GM12878 (cell line): ENCODE measurements around the gene VPS52. TPM values are rescaled to one million over a fixed set of nuclear protein-coding genes. Genes with fewer than 3 reads are reported as not detected.

ENCODE experiments used
- BACH1 ChIP-seq: fragments of 450-650 bp; IDR thresholded peaks from 2 replicates; pipeline ENCODE4 v1.6.1; 2017; ENCODE audit warnings: mild to moderate bottlenecking, borderline replicate concordance
- BCL11A ChIP-seq: IDR thresholded peaks from 2 replicates; pipeline ENCODE4 v1.6.1; 2011; ENCODE audit warnings: low read depth, low read length
- BRCA1 ChIP-seq: IDR thresholded peaks from 2 replicates; pipeline ENCODE4 v1.6.1; 2011; ENCODE audit warnings: low read depth, low read length, improper control_type of control experiment
- CBX3 ChIP-seq: fragments of 200-600 bp; sonication (generic); IDR thresholded peaks from 2 replicates; pipeline ENCODE4 v1.6.1; 2016; ENCODE audit warnings: low read depth, borderline replicate concordance
- DPF2 ChIP-seq: fragments of 450-650 bp; IDR thresholded peaks from 2 replicates; pipeline ENCODE4 v1.6.1; 2017; ENCODE audit warnings: mild to moderate bottlenecking
- EP300 ChIP-seq, 2 experiments: fragments of 150-350 bp in 1 of 2; IDR thresholded peaks; 2 replicates each; pipeline ENCODE4 v1.6.1; 2011 to 2012; ENCODE audit warnings: low read depth in 2 of 2, low read length in 2 of 2, borderline replicate concordance in 1 of 2, improper control_type of control experiment in 1 of 2, inconsistent platforms in 1 of 2; ENCODE audit not compliant: control insufficient read depth in 1 of 2
- ESRRA ChIP-seq: IDR thresholded peaks from 2 replicates; pipeline ENCODE4 v1.6.1; 2012; ENCODE audit warnings: mild to moderate bottlenecking, low read length, improper control_type of control experiment
- ETV6 ChIP-seq, 2 experiments: fragments of 450-650 bp in 1 of 2; IDR thresholded peaks in 1 of 2; conservative IDR thresholded peaks in 1 of 2; 2 replicates each; pipeline ENCODE4 v1.6.1; 2014; ENCODE audit warnings: antibody characterized with exemption in 1 of 2, borderline replicate concordance in 1 of 2, low read depth in 1 of 2, mild to moderate bottlenecking in 1 of 2, moderate library complexity in 1 of 2
- HDGF ChIP-seq: fragments of 450-650 bp; IDR thresholded peaks from 2 replicates; pipeline ENCODE4 v1.6.1; 2016; ENCODE audit warnings: antibody characterized with exemption
- MTA2 ChIP-seq: fragments of 450-650 bp; IDR thresholded peaks from 2 replicates; pipeline ENCODE4 v1.6.1; 2016; ENCODE audit warnings: low read depth, mild to moderate bottlenecking, moderate library complexity
- POLR2A ChIP-seq: IDR thresholded peaks from 2 replicates; pipeline ENCODE4 v1.6.1; 2011; ENCODE audit warnings: low read depth, mild to moderate bottlenecking, low read length
- POU2F2 ChIP-seq: IDR thresholded peaks from 3 replicates; pipeline ENCODE4 v1.6.1; 2011; ENCODE audit warnings: low read depth, mild to moderate bottlenecking, low read length, borderline replicate concordance
- RBBP5 ChIP-seq: fragments of 200-600 bp; sonication (generic); conservative IDR thresholded peaks from 2 replicates; pipeline ENCODE4 v1.6.1; 2016
- RELA ChIP-seq: fragments of 450-650 bp; IDR thresholded peaks from 2 replicates; pipeline ENCODE4 v1.8.0; 2014; ENCODE audit warnings: borderline replicate concordance; ENCODE audit not compliant: partially characterized antibody
- SKIL ChIP-seq: fragments of 450-650 bp; IDR thresholded peaks from 2 replicates; pipeline ENCODE4 v1.6.1; 2017; ENCODE audit warnings: mild to moderate bottlenecking, low read depth, inconsistent platforms; ENCODE audit not compliant: poor library complexity, severe bottlenecking
- SMARCA5 ChIP-seq: fragments of 450-650 bp; IDR thresholded peaks from 2 replicates; pipeline ENCODE4 v1.6.1; 2017; ENCODE audit warnings: mild to moderate bottlenecking
- SP1 ChIP-seq: IDR thresholded peaks from one replicate; pipeline ENCODE4 v1.6.1; 2011; ENCODE audit warnings: low read depth, low read length
- TAF1 ChIP-seq: IDR thresholded peaks from 2 replicates; pipeline ENCODE4 v1.6.1; 2011; ENCODE audit warnings: mild to moderate bottlenecking, low read depth, low read length, borderline replicate concordance
- WRNIP1 ChIP-seq: IDR thresholded peaks from 2 replicates; pipeline ENCODE4 v1.6.1; 2011; ENCODE audit warnings: low read depth, low read length, improper control_type of control experiment, borderline replicate concordance
- ZNF274 ChIP-seq: IDR thresholded peaks from one replicate; pipeline ENCODE4 v1.8.0; 2011; ENCODE audit not compliant: insufficient read length, insufficient read depth
- polyA plus RNA-seq, 11 experiments: library from polyadenylated mRNA; depleted of rRNA in 4 of 11; unstranded in 6 of 11; stranded (reverse) in 5 of 11; fragments of >200 nt; fragmentation: Nextera tagmentation in 4 of 11; fragmentation: Illumina TruSeq in 1 of 11; extraction: Ambion mirVana in 4 of 11; extraction: Trizol in 1 of 11; gene quantifications; 1 replicate in 1 of 11; 2 replicates in 10 of 11; pipeline versions ENCODE4 v1.2.1 to v1.2.3, GENCODE V29; 2011 to 2016; ENCODE audit warnings: inconsistent platforms in 2 of 11, missing spikeins in 2 of 11, low read depth in 1 of 11
- total RNA-seq, 4 experiments: library from RNA; depleted of rRNA in 3 of 4; stranded (reverse); fragments of >200 nt in 3 of 4; fragmentation: Illumina TruSeq in 1 of 4; extraction: Trizol in 1 of 4; gene quantifications; 2 replicates each; pipeline versions ENCODE4 v1.2.1 to v1.2.3, GENCODE V29; 2013 to 2021
- TF ChIP-seq, protein P1 (sequence below): fragments of 150-350 bp; IDR thresholded peaks from 2 replicates; pipeline ENCODE4 v1.6.1; 2014; ENCODE audit warnings: mild to moderate bottlenecking, low read depth, low read length
- TF ChIP-seq, protein P2 (sequence below): fragments of 450-650 bp; IDR thresholded peaks from 2 replicates; pipeline ENCODE4 v1.6.1; 2018; ENCODE audit warnings: mild to moderate bottlenecking, low read depth, moderate library complexity; ENCODE audit not compliant: partially characterized antibody
- TF ChIP-seq, protein P3 (sequence below): fragments of 450-650 bp; IDR thresholded peaks from 2 replicates; pipeline ENCODE4 v1.6.1; 2014; ENCODE audit warnings: mild to moderate bottlenecking

The VPS52 gene
- total and polyA plus RNA-seq, 10 of the 15 experiments (the other 5 are each of a cell fraction or from before 2014, with no cell fraction given) = 11.3 to 52.7 (median 36.7) TPM

DNA sequence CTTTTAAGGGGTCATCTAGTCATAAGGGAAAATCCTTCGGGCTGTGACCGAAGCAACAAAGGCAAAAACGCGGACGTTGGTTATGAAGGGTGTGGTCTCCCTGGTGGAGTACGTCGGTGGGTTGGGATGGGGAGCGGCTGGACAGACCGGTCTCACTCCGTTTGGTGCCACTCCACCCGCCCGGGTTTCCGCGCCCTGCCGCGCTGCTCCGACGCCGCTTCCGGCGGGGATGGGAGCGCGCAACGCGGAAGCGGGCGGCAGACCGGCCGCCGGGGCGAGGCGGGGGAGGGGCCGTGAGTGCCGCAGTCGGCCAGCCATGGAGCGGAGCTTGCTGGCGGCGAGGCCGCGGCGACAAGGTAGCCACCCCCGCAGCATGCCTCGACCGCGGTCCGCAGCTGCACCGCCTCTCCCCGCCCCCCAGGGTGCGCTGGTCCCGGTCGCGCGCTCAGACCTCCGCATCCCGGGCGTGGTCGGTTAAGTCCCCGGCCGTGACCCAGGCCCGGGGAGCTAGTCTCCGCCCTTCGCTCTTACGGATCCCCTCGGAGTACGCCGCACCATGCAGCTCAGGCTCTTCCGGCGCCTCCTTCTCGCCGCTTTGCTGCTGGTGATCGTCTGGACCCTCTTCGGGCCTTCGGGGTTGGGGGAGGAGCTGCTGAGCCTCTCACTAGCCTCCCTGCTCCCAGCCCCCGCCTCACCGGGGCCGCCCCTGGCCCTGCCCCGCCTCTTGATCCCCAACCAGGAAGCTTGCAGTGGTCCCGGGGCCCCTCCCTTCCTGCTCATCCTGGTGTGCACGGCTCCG is 5.4 kb upstream of the VPS52 start, which contains the start of gene B3GALT4 (continued):
- TF ChIP-seq, protein P1, sequence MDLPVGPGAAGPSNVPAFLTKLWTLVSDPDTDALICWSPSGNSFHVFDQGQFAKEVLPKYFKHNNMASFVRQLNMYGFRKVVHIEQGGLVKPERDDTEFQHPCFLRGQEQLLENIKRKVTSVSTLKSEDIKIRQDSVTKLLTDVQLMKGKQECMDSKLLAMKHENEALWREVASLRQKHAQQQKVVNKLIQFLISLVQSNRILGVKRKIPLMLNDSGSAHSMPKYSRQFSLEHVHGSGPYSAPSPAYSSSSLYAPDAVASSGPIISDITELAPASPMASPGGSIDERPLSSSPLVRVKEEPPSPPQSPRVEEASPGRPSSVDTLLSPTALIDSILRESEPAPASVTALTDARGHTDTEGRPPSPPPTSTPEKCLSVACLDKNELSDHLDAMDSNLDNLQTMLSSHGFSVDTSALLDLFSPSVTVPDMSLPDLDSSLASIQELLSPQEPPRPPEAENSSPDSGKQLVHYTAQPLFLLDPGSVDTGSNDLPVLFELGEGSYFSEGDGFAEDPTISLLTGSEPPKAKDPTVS = no peak
- TF ChIP-seq, protein P2, sequence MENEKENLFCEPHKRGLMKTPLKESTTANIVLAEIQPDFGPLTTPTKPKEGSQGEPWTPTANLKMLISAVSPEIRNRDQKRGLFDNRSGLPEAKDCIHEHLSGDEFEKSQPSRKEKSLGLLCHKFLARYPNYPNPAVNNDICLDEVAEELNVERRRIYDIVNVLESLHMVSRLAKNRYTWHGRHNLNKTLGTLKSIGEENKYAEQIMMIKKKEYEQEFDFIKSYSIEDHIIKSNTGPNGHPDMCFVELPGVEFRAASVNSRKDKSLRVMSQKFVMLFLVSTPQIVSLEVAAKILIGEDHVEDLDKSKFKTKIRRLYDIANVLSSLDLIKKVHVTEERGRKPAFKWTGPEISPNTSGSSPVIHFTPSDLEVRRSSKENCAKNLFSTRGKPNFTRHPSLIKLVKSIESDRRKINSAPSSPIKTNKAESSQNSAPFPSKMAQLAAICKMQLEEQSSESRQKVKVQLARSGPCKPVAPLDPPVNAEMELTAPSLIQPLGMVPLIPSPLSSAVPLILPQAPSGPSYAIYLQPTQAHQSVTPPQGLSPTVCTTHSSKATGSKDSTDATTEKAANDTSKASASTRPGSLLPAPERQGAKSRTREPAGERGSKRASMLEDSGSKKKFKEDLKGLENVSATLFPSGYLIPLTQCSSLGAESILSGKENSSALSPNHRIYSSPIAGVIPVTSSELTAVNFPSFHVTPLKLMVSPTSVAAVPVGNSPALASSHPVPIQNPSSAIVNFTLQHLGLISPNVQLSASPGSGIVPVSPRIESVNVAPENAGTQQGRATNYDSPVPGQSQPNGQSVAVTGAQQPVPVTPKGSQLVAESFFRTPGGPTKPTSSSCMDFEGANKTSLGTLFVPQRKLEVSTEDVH = peak; percentile 50
- TF ChIP-seq MTA2 = no peak
- no peak for TF ChIP-seq RBBP5
- peak; percentile 72; the same call in 1 of the 2 replicates for TF ChIP-seq SMARCA5
- TF ChIP-seq BRCA1 = 0 out of 2 replicates have a peak, but pooled peaks have one; percentile 16
- TF ChIP-seq EP300 (IDR thresholded peaks at IDR 0.05; ENCODE audit: borderline replicate concordance in 1 of 2, control insufficient read depth in 1 of 2, low read depth in 2 of 2, low read length in 2 of 2) = 0 out of 4 replicates have a peak, but pooled peaks of 1 of the 2 experiments have one; percentile 9
- peak; percentile 48; the same call in 2 of the 3 replicates for TF ChIP-seq POU2F2
- TF ChIP-seq RELA = peak; percentile 17
- peak in 1 of 2 experiments; percentile 62; a peak in 2 of 4 replicates for TF ChIP-seq ETV6 (conservative IDR thresholded peaks at IDR 0.05 in 1 of 2, IDR thresholded peaks at IDR 0.05 in 1 of 2; ENCODE audit: borderline replicate concordance in 1 of 2, low read depth in 1 of 2)
- TF ChIP-seq CBX3 = no peak
- TF ChIP-seq BACH1 = peak; percentile 97
- TF ChIP-seq, protein P3, sequence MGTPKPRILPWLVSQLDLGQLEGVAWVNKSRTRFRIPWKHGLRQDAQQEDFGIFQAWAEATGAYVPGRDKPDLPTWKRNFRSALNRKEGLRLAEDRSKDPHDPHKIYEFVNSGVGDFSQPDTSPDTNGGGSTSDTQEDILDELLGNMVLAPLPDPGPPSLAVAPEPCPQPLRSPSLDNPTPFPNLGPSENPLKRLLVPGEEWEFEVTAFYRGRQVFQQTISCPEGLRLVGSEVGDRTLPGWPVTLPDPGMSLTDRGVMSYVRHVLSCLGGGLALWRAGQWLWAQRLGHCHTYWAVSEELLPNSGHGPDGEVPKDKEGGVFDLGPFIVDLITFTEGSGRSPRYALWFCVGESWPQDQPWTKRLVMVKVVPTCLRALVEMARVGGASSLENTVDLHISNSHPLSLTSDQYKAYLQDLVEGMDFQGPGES = no peak
- TF ChIP-seq TAF1 = peak; percentile 70; the same call in 1 of the 2 replicates
- TF ChIP-seq WRNIP1 = no peak
- TF ChIP-seq POLR2A = peak; percentile 92
- TF ChIP-seq SKIL = no peak
- 0 out of 2 replicates have a peak, but pooled peaks have one; percentile 3 for TF ChIP-seq BCL11A
- TF ChIP-seq HDGF = peak; percentile 51
- TF ChIP-seq ZNF274 = no peak
- 0 out of 2 replicates have a peak, but pooled peaks have one; percentile 26 for TF ChIP-seq ESRRA
- TF ChIP-seq SP1 = peak; percentile 20
- peak; percentile 91 for TF ChIP-seq DPF2
